Measurements from ENCODE around the gene MMEL1.
"Not testable (repeated sequence)": the region's sequence is repeated elsewhere in the genome, so short reads cannot be mapped to it uniquely, and the experiment has no call there.

- TF ChIP-seq CTCF, POLR2A (IDR thresholded peaks at IDR 0.05): not testable (repeated sequence)
Measured at GRCh38 chr1:2549367-2550029, 83.3 kb downstream of the MMEL1 start.

Measured in testis (tissue), 2 donors.